HCT116 (cell line): ENCODE data around the gene ADAMTSL5. TPM values are rescaled to one million over a fixed set of nuclear protein-coding genes. Genes with fewer than 3 reads are reported as not detected.
"Not testable (repeated sequence)": the region's sequence is repeated elsewhere in the genome, so short reads cannot be mapped to it uniquely, and the experiment has no call there.

Experiments used
- ATAC-seq: fragments of 200-7000 bp; cut with Tn5 transposase; 2 replicates; pipeline ENCODE4 v1.9.1; 2020; ENCODE audit warnings: mild to moderate bottlenecking, moderate library complexity
- BruUV-seq: library from RNA; stranded (reverse); fragments of 400-500 nt; replicated peaks from 2 replicates; lab custom pipeline; 2021; lab: Mats Ljungman, UMichigan
- CTCF ChIA-PET: fragments of 300-600 bp; sonication (Branson Sonifier 250); formaldehyde crosslinking; loops from one replicate; lab custom pipeline; 2021; ENCODE audit warnings: antibody characterized with exemption; lab: Charles Lee
- POLR2A ChIA-PET: fragments of 300-600, 350-600 bp; sonication (Branson Sonifier 250); formaldehyde crosslinking; loops from one replicate; lab custom pipeline; 2021; ENCODE audit warnings: antibody characterized with exemption; lab: Charles Lee
- RAD21 ChIA-PET, 2 experiments: fragments of 300-600 bp; sonication (Branson Sonifier 250); formaldehyde crosslinking; loops; one replicate each; lab custom pipeline; 2023; ENCODE audit warnings: low total read pairs in 2 of 2; ENCODE audit not compliant: uncharacterized antibody in 2 of 2, unreplicated experiment in 2 of 2, low non-redundant PET in 1 of 2; lab: Charles Lee
- DNase-seq: peaks from one replicate; pipeline ENCODE4 v3.0.0-alpha.2; 2010; ENCODE audit warnings: low read depth, low spot score
- H2AFZ ChIP-seq: fragments of 200-600 bp; shearing (Covaris generic), sonication (generic); 2 replicates; pipeline ENCODE4 v1.6.1; 2017; ENCODE audit warnings: low read depth, mixed run types, mixed read lengths, antibody characterized with exemption, low read length; ENCODE audit not compliant: poor library complexity, severe bottlenecking
- H3K27ac ChIP-seq: 2 replicates; pipeline ENCODE4 v1.5.1; 2012; ENCODE audit warnings: low read depth, low read length
- H3K27me3 ChIP-seq: fragments of 200-600 bp; sonication (generic); 2 replicates; pipeline ENCODE4 v1.6.1; 2016; ENCODE audit warnings: mixed run types, low read length, mixed read lengths; ENCODE audit not compliant: insufficient read depth
- H3K36me3 ChIP-seq, 2 experiments: fragments of 200-500 bp in 1 of 2; fragments of 200-600 bp in 1 of 2; sonication (Bioruptor generic) in 1 of 2; sonication (generic) in 1 of 2; 2 replicates each; pipeline versions ENCODE4 v1.5.1 to v1.6.1; 2014 to 2016; ENCODE audit warnings: low read length in 2 of 2, inconsistent platforms in 1 of 2, mixed read lengths in 1 of 2, mixed run types in 1 of 2; ENCODE audit not compliant: insufficient read depth in 2 of 2, control insufficient read depth in 1 of 2
- H3K4me1 ChIP-seq, 2 experiments: fragments of 200-600 bp in 1 of 2; sonication (generic) in 1 of 2; 2 replicates each; pipeline versions ENCODE4 v1.5.1 to v1.6.1; 2012 to 2017; ENCODE audit warnings: low read length in 2 of 2, inconsistent platforms in 1 of 2, mild to moderate bottlenecking in 1 of 2, mixed read lengths in 1 of 2, mixed run types in 1 of 2, moderate library complexity in 1 of 2; ENCODE audit not compliant: insufficient read depth in 2 of 2, control insufficient read depth in 1 of 2
- H3K4me2 ChIP-seq: fragments of 200-600 bp; sonication (generic); 2 replicates; pipeline ENCODE4 v1.6.1; 2017; ENCODE audit warnings: mixed run types, low read length, mixed read lengths
- H3K4me3 ChIP-seq, 2 experiments: fragments of 200-600 bp in 1 of 2; sonication (generic) in 1 of 2; replicated peaks in 1 of 2; 2 replicates each; pipeline ENCODE4 v1.5.1; 2011 to 2016; ENCODE audit warnings: low read length in 2 of 2, control low read depth in 1 of 2, low read depth in 1 of 2, mild to moderate bottlenecking in 1 of 2, mixed read lengths in 1 of 2, mixed run types in 1 of 2
- H3K79me2 ChIP-seq: fragments of 200-600 bp; sonication (generic); 2 replicates; pipeline ENCODE4 v1.6.1; 2017; ENCODE audit warnings: mild to moderate bottlenecking, mixed run types, low read length, moderate library complexity, mixed read lengths; ENCODE audit not compliant: insufficient read depth
- H3K9ac ChIP-seq: fragments of 200-600 bp; sonication (generic); 2 replicates; pipeline ENCODE4 v1.6.1; 2016; ENCODE audit warnings: low read length, mixed read lengths
- H3K9me2 ChIP-seq: fragments of 200-600 bp; sonication (generic), shearing (Covaris generic); 2 replicates; pipeline ENCODE4 v1.6.1; 2017; ENCODE audit warnings: mixed run types, mild to moderate bottlenecking, moderate library complexity; ENCODE audit not compliant: insufficient read depth
- H3K9me3 ChIP-seq, 2 experiments: fragments of 200-500 bp in 1 of 2; fragments of 200-600 bp in 1 of 2; sonication (Bioruptor generic) in 1 of 2; sonication (generic) in 1 of 2; 2 replicates each; pipeline ENCODE4 v1.6.1; 2014 to 2017; ENCODE audit warnings: low read length in 2 of 2, mixed read lengths in 2 of 2, inconsistent platforms in 1 of 2, low read depth in 1 of 2, mild to moderate bottlenecking in 1 of 2, mixed run types in 1 of 2, moderate library complexity in 1 of 2; ENCODE audit not compliant: control insufficient read depth in 1 of 2, insufficient read depth in 1 of 2
- H4K20me1 ChIP-seq: fragments of 200-600 bp; sonication (generic), shearing (Covaris generic); 2 replicates; pipeline ENCODE4 v1.6.1; 2017; ENCODE audit warnings: mixed run types, mild to moderate bottlenecking, moderate library complexity; ENCODE audit not compliant: insufficient read depth
- ELF1 ChIP-seq: IDR thresholded peaks from 2 replicates; pipeline ENCODE4 v1.6.1; 2012; ENCODE audit warnings: low read depth, borderline replicate concordance
- JUND ChIP-seq: IDR thresholded peaks from 2 replicates; pipeline ENCODE4 v1.6.1; 2012
- RAD21 ChIP-seq: IDR thresholded peaks from 2 replicates; pipeline ENCODE4 v1.6.1; 2012; ENCODE audit warnings: low read depth, mild to moderate bottlenecking
- TCF7L2 ChIP-seq: IDR thresholded peaks from 2 replicates; pipeline ENCODE4 v1.7.0; 2011; ENCODE audit warnings: borderline replicate concordance, inconsistent platforms; ENCODE audit not compliant: insufficient read depth, insufficient read length; ENCODE audit errors: extremely low read depth
- intact Hi-C: fragments of 100-400 bp; cut with micrococcal nuclease; formaldehyde crosslinking; loops from 2 replicates; pipeline ENCODE4 v1.10.0; 2022
- total RNA-seq: library from RNA; stranded (reverse); gene quantifications from one replicate; pipeline ENCODE4 v1.2.1, GENCODE V29; 2021; ENCODE audit not compliant: unreplicated experiment
- TF ChIP-seq, protein P1 (sequence below): IDR thresholded peaks from 2 replicates; pipeline ENCODE4 v1.6.1; 2012

Gene ADAMTSL5
- total RNA-seq, 1 experiment from 2014 or later = 24.0 TPM

DNA sequence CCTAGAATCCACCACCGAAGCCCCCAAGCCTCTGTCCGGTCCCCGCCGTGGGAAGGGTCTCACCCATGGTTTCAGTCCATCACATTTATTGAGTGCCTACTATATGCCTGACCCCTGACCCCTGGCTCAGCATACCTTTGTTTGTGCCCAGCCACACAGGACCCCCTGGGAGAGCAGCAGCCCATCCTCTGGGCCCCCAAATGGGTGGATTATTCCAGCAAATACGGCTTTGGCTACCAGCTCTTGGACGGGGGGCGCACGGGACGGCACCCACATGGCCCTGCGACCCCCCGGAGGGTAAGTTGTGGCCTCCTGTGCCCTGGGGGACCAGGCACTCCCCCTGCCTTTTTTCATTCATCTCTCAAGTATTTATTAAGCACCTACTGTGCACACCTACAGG, 18.8 kb upstream of the ADAMTSL5 start:
- no peaks in the 10 kb centered on the region for H3K79me2 ChIP-seq
- H3K9me2 ChIP-seq = no peaks in the 10 kb centered on the region
- no peak for TF ChIP-seq RAD21
- no peak for TF ChIP-seq ELF1
- TF ChIP-seq JUND = no peak
- TF ChIP-seq TCF7L2 = no peak
- TF ChIP-seq, protein P1, sequence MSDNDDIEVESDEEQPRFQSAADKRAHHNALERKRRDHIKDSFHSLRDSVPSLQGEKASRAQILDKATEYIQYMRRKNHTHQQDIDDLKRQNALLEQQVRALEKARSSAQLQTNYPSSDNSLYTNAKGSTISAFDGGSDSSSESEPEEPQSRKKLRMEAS = no peak
- no peaks in the 10 kb centered on the region for H3K9me3 ChIP-seq
- H3K36me3 ChIP-seq = no peaks in the 10 kb centered on the region
- no peaks in the 10 kb centered on the region for H3K27me3 ChIP-seq
- H3K4me3 ChIP-seq = no peak overlapping the region
- intact Hi-C loops = no loop called here
- no TSS peak for BruUV-seq
- H3K4me1 ChIP-seq = no peaks in the 10 kb centered on the region
- H3K4me2 ChIP-seq = no peak overlapping the region
- ATAC-seq (no peak), DNase-seq (no peak)
- ChIA-PET POLR2A (no interaction called here), CTCF (no interaction called here), RAD21 (no interaction called here)
- no peak overlapping the region for H2AFZ ChIP-seq
- H4K20me1 ChIP-seq = no peaks in the 10 kb centered on the region
- H3K9ac ChIP-seq = no peak overlapping the region
- H3K27ac ChIP-seq = no peak overlapping the region

DNA sequence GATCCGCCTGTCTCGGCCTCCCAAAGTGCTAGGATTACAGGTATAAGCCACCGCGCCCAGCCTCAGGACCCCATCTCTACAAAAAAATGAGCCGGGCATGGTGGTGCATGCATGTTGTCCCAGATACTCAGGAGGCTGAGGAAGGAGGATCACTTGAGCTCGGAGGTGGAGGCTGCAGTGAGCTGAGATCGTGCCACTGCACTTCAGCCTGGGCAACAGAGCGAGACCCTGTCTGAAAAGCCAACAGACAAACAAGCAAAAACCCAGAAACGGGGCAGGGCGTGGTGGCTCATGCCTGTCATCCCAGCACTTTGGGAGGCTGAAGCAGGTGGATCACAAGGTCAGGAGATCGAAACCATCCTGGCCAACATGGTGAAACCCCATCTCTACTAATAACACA, 18.0 kb upstream of the ADAMTSL5 start:
- CTCF ChIA-PET, H3K9me3 ChIP-seq, H3K79me2 ChIP-seq, H3K36me3 ChIP-seq, H3K9ac ChIP-seq, H3K4me1 ChIP-seq, RAD21 ChIA-PET, H4K20me1 ChIP-seq, H3K4me2 ChIP-seq, DNase-seq, H3K9me2 ChIP-seq, H3K4me3 ChIP-seq, H2AFZ ChIP-seq, intact Hi-C loops, POLR2A ChIA-PET, BruUV-seq, ATAC-seq, H3K27ac ChIP-seq, H3K27me3 ChIP-seq: not testable (repeated sequence)
